IMR-90 (cell line): ENCODE data around the gene ORC6. TPM values are rescaled to one million over a fixed set of nuclear protein-coding genes. Genes with fewer than 3 reads are reported as not detected.
"Not testable (repeated sequence)": the region's sequence is repeated elsewhere in the genome, so short reads cannot be mapped to it uniquely, and the experiment has no call there.

Source experiments
- ATAC-seq: fragments of 200-7000 bp; cut with Tn5 transposase; 2 replicates; pipeline ENCODE4 v1.9.1; 2020; ENCODE audit warnings: low read depth, mild to moderate bottlenecking, moderate library complexity
- BruUV-seq: library from RNA; stranded (reverse); fragments of 400-500 nt; replicated peaks from 2 replicates; lab custom pipeline; 2021; lab: Mats Ljungman, UMichigan
- CTCF ChIA-PET: fragments of 300-600 bp; formaldehyde crosslinking; extraction: SDS; loops from one replicate; lab custom pipeline; 2021; ENCODE audit warnings: antibody characterized with exemption; lab: Yijun Ruan, JAX
- POLR2A ChIA-PET: fragments of 300-600 bp; sonication (Branson Sonifier 250); formaldehyde crosslinking; loops from one replicate; lab custom pipeline; 2022; ENCODE audit warnings: antibody characterized with exemption; ENCODE audit not compliant: unreplicated experiment; lab: Charles Lee
- DNase-seq: peaks from one replicate; pipeline ENCODE4 v3.0.0; 2013
- H2AFZ ChIP-seq: replicated peaks from 2 replicates; pipeline ENCODE3; 2013; ENCODE audit warnings: low read length, mild to moderate bottlenecking; ENCODE audit not compliant: poor library complexity
- H2AK5ac ChIP-seq: 2 replicates; pipeline ENCODE4 v1.6.1; 2013; ENCODE audit warnings: low read depth, low read length, inconsistent platforms
- H2AK9ac ChIP-seq: replicated peaks from 2 replicates; pipeline ENCODE3; 2013; ENCODE audit warnings: mild to moderate bottlenecking, low read depth, low read length, moderate library complexity; ENCODE audit not compliant: poor library complexity
- H2BK120ac ChIP-seq: 2 replicates; pipeline ENCODE4 v1.6.1; 2013; ENCODE audit warnings: low read depth, low read length, inconsistent platforms
- H2BK15ac ChIP-seq: 3 replicates; pipeline ENCODE4 v1.6.1; 2013; ENCODE audit warnings: low read depth, low read length, inconsistent platforms
- H2BK20ac ChIP-seq: 2 replicates; pipeline ENCODE4 v1.6.1; 2013; ENCODE audit warnings: low read depth, mild to moderate bottlenecking, inconsistent platforms, low read length, moderate library complexity
- H2BK5ac ChIP-seq: 2 replicates; pipeline ENCODE4 v1.6.1; 2013; ENCODE audit warnings: mild to moderate bottlenecking, low read depth, low read length, inconsistent platforms; ENCODE audit not compliant: poor library complexity, severe bottlenecking
- H3K14ac ChIP-seq: replicated peaks from 2 replicates; pipeline ENCODE4 v1.6.1; 2013; ENCODE audit warnings: low read depth, low read length, inconsistent platforms
- H3K18ac ChIP-seq: 2 replicates; pipeline ENCODE4 v1.6.1; 2013; ENCODE audit warnings: low read depth, low read length, control low read depth
- H3K23ac ChIP-seq: 2 replicates; pipeline ENCODE4 v1.6.1; 2013; ENCODE audit warnings: low read depth, low read length, inconsistent platforms
- H3K27ac ChIP-seq: 2 replicates; pipeline ENCODE4 v1.5.1; 2013; ENCODE audit warnings: mild to moderate bottlenecking, control low read depth, low read length; ENCODE audit not compliant: insufficient read depth
- H3K27me3 ChIP-seq: 2 replicates; pipeline ENCODE4 v1.6.1; 2013; ENCODE audit warnings: low read length; ENCODE audit not compliant: control insufficient read depth, insufficient read depth
- H3K36me3 ChIP-seq: 2 replicates; pipeline ENCODE4 v1.6.1; 2013; ENCODE audit warnings: low read length, mixed read lengths; ENCODE audit not compliant: control insufficient read depth, insufficient read depth
- H3K4ac ChIP-seq: 2 replicates; pipeline ENCODE4 v1.6.1; 2013; ENCODE audit warnings: low read depth, low read length, inconsistent platforms
- H3K4me1 ChIP-seq: 2 replicates; pipeline ENCODE4 v1.6.1; 2013; ENCODE audit warnings: low read length, mixed read lengths; ENCODE audit not compliant: control insufficient read depth, insufficient read depth
- H3K4me2 ChIP-seq: 2 replicates; pipeline ENCODE4 v1.6.1; 2013; ENCODE audit warnings: low read depth, mild to moderate bottlenecking, control low read depth, low read length, moderate library complexity
- H3K4me3 ChIP-seq: 2 replicates; pipeline ENCODE4 v1.5.1; 2013; ENCODE audit warnings: low read depth, mild to moderate bottlenecking, control low read depth, low read length, moderate library complexity; ENCODE audit not compliant: insufficient read depth
- H3K56ac ChIP-seq: 2 replicates; pipeline ENCODE4 v1.6.1; 2013; ENCODE audit warnings: low read length, inconsistent platforms; ENCODE audit not compliant: insufficient read depth; ENCODE audit errors: extremely low read depth
- H3K79me1 ChIP-seq, 2 experiments: 2 replicates each; pipeline ENCODE4 v1.6.1; 2013; ENCODE audit warnings: low read length in 2 of 2, inconsistent platforms in 1 of 2, low read depth in 1 of 2
- H3K9ac ChIP-seq: 2 replicates; pipeline ENCODE4 v1.6.1; 2013; ENCODE audit warnings: low read depth, low read length, control low read depth
- H3K9me1 ChIP-seq: 2 replicates; pipeline ENCODE4 v1.6.1; 2013; ENCODE audit warnings: low read length, inconsistent platforms; ENCODE audit not compliant: insufficient read depth
- H3K9me3 ChIP-seq: 2 replicates; pipeline ENCODE4 v1.6.1; 2013; ENCODE audit warnings: low read length; ENCODE audit not compliant: control insufficient read depth, insufficient read depth
- H4K20me1 ChIP-seq: 2 replicates; pipeline ENCODE4 v1.6.1; 2013; ENCODE audit warnings: low read length, inconsistent platforms; ENCODE audit not compliant: insufficient read depth
- H4K5ac ChIP-seq: 2 replicates; pipeline ENCODE4 v1.6.1; 2013; ENCODE audit warnings: mild to moderate bottlenecking, low read depth, low read length, control low read depth
- H4K8ac ChIP-seq, 2 experiments: 2 replicates each; pipeline ENCODE4 v1.6.1; 2013; ENCODE audit warnings: low read depth in 2 of 2, low read length in 2 of 2, control low read depth in 1 of 2, inconsistent platforms in 1 of 2
- H4K91ac ChIP-seq: 2 replicates; pipeline ENCODE4 v1.6.1; 2013; ENCODE audit warnings: low read depth, low read length, inconsistent platforms; ENCODE audit not compliant: insufficient read depth
- RAD21 ChIP-seq: IDR thresholded peaks from 2 replicates; pipeline ENCODE4 v1.6.1; 2012; ENCODE audit warnings: low read length, improper control_type of control experiment
- WGBS, 2 experiments: methylation state at CpG; one replicate each; pipeline versions ENCODE4 v1.1.5 to v1.1.7; 2013; ENCODE audit warnings: missing lambda C conversion rate in 2 of 2; ENCODE audit not compliant: insufficient read length in 1 of 2; ENCODE audit errors: extremely low coverage in 2 of 2; 5-methylcytosine and 5-hydroxymethylcytosine counted together
- dilution Hi-C: fragments of 300-500 bp; cut with HindIII; formaldehyde crosslinking; loops from one replicate; pipeline ENCODE4 v1.14.3; 2018; ENCODE audit warnings: low sequenced_read_pairs; ENCODE audit not compliant: unreplicated experiment
- in situ Hi-C: fragments of 300-500 bp; cut with MboI; formaldehyde crosslinking; loops from 3 replicates; pipeline ENCODE4 v1.14.3; 2019; ENCODE audit warnings: low sequenced_read_pairs, inconsistent platforms, mixed read lengths
- intact Hi-C: fragments of 100-400 bp; cut with micrococcal nuclease; formaldehyde crosslinking; loops from 2 replicates; pipeline ENCODE4 v1.10.0; 2022
- polyA plus RNA-seq, 3 experiments: library from polyadenylated mRNA; depleted of rRNA; stranded (reverse); fragments of >200 nt; gene quantifications; 2 replicates each; pipeline ENCODE4 v1.2.3, GENCODE V29; 2012; ENCODE audit warnings: low replicate concordance in 1 of 3
- total RNA-seq: library from RNA; depleted of rRNA; stranded (reverse); fragments of >200 nt; gene quantifications from 2 replicates; pipeline ENCODE4 v1.2.3, GENCODE V29; 2012

The ORC6 gene
- total and polyA plus RNA-seq, 2 of the 4 experiments (the other 2 are of a cell fraction), result 9.0 to 15.9 TPM

- TF ChIP-seq RAD21, result peak; percentile 94
These were observed 16.0 kb upstream of the ORC6 start (continued) for GRCh38 chr16:46673320-46674013.

DNA sequence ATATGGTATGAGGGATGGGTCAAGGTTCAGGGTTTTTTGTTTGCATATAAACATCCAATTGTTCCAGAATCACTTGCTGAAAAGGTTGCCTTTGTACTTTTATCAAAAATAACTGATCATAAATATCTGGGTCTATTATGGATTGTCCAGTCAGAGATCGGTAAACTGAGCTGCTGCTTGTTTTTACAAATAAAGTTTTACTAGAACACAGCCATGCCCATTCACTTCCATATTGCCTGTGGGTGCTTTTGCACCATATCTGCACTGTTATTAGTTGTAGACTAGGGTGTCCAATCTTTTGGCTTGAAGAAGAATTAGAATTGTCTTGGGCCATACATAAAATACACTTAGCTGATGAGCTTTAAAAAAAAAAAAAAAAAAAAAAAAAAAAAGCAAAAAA is 11.5 kb upstream of the ORC6 start:
- H3K4me2 ChIP-seq, H3K9me1 ChIP-seq, H2BK5ac ChIP-seq, ATAC-seq, H4K5ac ChIP-seq, dilution Hi-C loops, H2AK5ac ChIP-seq, H4K8ac ChIP-seq, H3K27me3 ChIP-seq, DNase-seq, intact Hi-C loops, H3K18ac ChIP-seq, POLR2A ChIA-PET, H2AK9ac ChIP-seq, H3K27ac ChIP-seq, BruUV-seq, H3K4me1 ChIP-seq, H2AFZ ChIP-seq, H3K4ac ChIP-seq, H4K91ac ChIP-seq, H2BK120ac ChIP-seq, H2BK20ac ChIP-seq, H2BK15ac ChIP-seq, H4K20me1 ChIP-seq, H3K4me3 ChIP-seq, H3K14ac ChIP-seq, H3K23ac ChIP-seq, H3K56ac ChIP-seq, H3K9me3 ChIP-seq, H3K9ac ChIP-seq: not testable (repeated sequence)
- in situ Hi-C loops, result loop anchor here (10.0 kb wide), 1 partner anchor 247 kb away; no protein-coding TSS in a partner anchor
- peaks cover 22% of the 10 kb centered on the region for H3K36me3 ChIP-seq
- CTCF ChIA-PET, result interaction anchor here (0.6 to 1.3 kb wide), 2 partner anchors 13 to 60 kb away, joined by 3 to 4 read pairs; no protein-coding TSS in a partner anchor
- no CpG with 5 or more reads among the region's 1 CpG for WGBS, 2 experiments
- peaks cover 0 to 19% of the 10 kb centered on the region in 2 experiments; a peak in 3 of 4 replicates for H3K79me1 ChIP-seq

DNA sequence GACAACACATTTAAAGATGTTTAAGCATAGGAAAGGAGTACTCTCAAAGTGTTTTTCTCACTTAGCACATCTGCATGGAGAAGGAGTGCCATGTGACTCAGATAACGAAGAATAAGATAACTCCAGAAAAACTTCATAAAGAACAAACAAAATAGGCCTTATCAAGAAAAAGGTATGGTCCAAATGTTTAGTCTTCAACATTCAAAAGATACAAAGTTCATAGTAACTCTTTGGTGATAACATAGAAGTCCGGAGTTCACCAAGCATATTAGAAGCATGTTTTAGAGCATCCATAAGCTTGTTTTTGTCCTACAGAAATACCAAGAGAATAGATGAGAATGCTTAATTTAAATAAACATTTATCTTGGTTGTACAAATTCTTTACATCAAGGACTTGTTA is 7.6 kb upstream of the ORC6 start:
- WGBS, 2 experiments, result no CpG with 5 or more reads among the region's 2 CpGs
- H3K9me3 ChIP-seq, intact Hi-C loops: not testable (repeated sequence)

More for the DNA sequence above, 7.6 kb upstream of the ORC6 start:
- in situ Hi-C loops, H3K56ac ChIP-seq, H2BK20ac ChIP-seq, H3K4me1 ChIP-seq, H2AFZ ChIP-seq, H3K4ac ChIP-seq, H3K4me3 ChIP-seq, BruUV-seq, CTCF ChIA-PET, H2BK5ac ChIP-seq, H2BK120ac ChIP-seq, H2AK9ac ChIP-seq, H4K91ac ChIP-seq, H4K8ac ChIP-seq, H3K9me1 ChIP-seq, H3K23ac ChIP-seq, H3K9ac ChIP-seq, H4K5ac ChIP-seq, DNase-seq, H2BK15ac ChIP-seq, dilution Hi-C loops, POLR2A ChIA-PET, H3K18ac ChIP-seq, ATAC-seq, H3K14ac ChIP-seq, H2AK5ac ChIP-seq, H3K27ac ChIP-seq, H3K27me3 ChIP-seq, H3K4me2 ChIP-seq: not testable (repeated sequence)
- peaks cover 24% of the 10 kb centered on the region; the same call in 1 of the 2 replicates for H4K20me1 ChIP-seq
- peaks cover 0 to 32% of the 10 kb centered on the region in 2 experiments; a peak in 3 of 4 replicates for H3K79me1 ChIP-seq
- peaks cover 17% of the 10 kb centered on the region for H3K36me3 ChIP-seq
